ENCODE data around the gene GNAS-AS1.

GRCh38 chr20:58775371-58775770 lies 75.3 kb downstream of the GNAS-AS1 start:
- no peak for TF ChIP-seq CTCF (conservative IDR thresholded peaks at IDR 0.05; ENCODE audit: low read depth, low read length)
- no peak for TF ChIP-seq EZH2 (IDR thresholded peaks at IDR 0.05; ENCODE audit: low read length, unreplicated experiment)
- no peak for TF ChIP-seq EZH2phosphoT487 (IDR thresholded peaks at IDR 0.05; ENCODE audit: borderline replicate concordance, low read length)
